Glomerular visceral epithelial cell (primary cell): ENCODE measurements around the gene ENTPD6.
"Not testable (repeated sequence)": the region's sequence is repeated elsewhere in the genome, so short reads cannot be mapped to it uniquely, and the experiment has no call there.

Experiments
- DNase-seq: peaks from one replicate; pipeline ENCODE4 v3.0.0-alpha.2; 2016; ENCODE audit errors: extremely low spot score

Gene ENTPD6

DNA sequence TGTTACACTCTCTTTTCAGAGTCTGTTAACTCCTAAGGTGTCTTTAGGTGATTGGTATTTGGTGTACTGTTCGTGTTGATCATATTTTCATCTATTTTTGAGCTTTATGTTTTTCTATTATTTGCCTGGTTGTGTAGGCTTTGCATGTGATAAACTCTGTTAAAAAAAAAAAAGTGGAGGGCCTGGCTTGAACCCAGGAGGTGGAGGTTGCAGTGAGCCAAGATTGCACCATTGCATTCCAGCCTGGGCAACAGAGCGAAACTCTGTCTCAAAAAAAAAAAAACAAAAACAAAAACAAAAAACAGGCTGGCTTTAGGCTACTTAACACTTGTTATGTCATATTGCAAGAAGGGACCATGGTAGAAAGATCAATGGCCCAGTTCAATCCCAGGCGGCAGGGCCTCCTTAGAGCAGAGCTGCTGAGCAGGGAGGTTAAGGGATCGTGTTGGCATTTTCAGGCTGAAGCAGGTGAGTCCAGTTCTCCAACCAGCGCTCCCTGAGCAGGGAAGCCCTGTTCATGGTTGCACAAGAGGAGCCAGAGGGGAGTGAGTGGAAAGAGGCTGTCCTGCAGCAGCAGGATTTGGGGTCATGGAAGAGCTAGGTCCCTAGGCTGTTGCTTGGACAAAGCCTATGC, 60.8 kb downstream of the ENTPD6 start:
- DNase-seq: no peak

DNA sequence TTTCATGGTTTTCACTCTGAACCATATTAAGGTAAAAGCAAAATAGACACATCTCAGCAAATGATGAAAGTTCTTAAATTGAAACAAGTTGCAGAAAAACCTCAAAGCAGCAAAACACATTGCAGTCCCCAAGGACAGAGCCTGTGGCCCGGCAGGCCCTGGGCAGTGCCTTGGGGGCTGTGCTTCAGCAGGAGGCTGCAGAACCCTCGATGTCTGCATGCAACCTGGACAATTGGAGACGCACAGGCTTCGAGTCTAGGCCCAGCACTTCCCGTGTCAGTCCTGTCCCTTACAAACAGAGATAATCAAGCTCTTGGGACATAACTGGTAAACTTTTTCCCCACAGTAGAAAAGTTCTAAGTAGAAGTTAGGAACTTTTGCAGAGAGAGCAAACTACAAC, 61.6 kb downstream of the ENTPD6 start:
- DNase-seq: no peak

DNA sequence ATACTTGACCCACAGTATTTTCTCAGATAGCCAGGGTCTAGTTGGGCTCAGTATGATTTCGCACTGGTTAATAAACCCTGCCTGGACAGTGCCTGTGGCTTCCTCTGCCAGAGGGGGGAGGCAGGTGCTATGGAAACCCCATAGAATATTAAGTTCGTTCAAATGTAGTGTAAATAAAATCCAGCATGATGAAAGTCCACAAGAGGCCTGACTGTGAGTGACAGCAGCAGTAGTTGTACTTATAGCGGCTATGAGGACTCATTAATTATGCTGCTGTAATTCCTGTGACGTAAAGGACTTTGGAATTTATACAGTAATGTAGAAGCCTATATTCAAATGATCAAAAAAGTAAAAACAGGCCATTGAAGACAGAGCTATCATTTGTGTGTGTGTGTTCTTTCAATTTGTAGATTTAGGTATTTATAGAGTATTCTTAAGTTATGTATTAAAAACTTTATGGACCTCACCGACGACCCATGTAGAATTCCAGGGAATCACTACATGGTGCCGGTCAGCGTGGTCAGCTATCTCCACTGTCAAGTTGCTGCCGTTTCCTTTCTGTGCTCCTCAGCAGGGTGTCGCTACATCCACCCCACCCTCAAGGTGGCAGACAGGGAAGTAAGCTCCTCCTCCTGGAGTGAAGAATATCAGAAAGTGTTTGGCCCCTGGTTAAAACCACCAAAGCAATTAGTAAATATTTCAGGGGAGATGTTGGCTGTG, 62.4 kb downstream of the ENTPD6 start:
- no peak for DNase-seq

DNA sequence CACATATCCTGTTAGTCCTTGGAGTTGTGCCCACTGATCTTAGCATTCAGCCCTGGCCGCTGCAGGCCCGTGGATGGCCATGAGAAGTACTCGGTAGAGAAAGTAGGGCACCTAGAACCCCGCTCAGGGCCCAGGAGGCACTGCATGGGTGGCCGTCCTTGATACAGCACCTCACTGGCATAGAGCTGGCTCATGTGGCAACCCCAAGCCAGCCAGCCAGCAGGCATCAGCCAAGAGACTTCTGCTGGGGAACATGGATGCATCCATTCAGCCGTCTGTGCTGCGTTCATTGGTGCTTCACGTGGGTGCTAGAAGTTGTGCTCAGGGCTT, 62.9 kb downstream of the ENTPD6 start:
- DNase-seq: no peak

DNA sequence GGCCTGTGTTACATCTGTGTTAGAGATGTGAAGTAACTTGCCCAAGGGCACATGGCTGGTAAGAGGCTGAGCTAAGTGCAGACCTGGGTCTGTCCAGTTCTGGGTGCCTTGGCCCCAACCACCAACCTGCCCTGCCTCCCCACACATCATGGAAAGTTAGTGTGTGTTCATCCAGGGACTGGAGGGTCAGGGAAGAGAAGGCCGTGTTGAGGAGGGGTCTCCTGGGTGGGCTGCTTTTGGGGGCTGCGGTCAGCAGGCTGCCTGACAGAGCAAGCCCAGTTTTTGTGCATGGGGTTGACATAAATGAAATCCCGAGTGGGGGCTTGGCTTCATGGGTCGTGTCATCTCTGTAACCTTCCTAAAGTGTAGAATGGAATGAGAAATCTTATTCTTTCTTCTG, 63.3 kb downstream of the ENTPD6 start:
- no peak for DNase-seq

DNA sequence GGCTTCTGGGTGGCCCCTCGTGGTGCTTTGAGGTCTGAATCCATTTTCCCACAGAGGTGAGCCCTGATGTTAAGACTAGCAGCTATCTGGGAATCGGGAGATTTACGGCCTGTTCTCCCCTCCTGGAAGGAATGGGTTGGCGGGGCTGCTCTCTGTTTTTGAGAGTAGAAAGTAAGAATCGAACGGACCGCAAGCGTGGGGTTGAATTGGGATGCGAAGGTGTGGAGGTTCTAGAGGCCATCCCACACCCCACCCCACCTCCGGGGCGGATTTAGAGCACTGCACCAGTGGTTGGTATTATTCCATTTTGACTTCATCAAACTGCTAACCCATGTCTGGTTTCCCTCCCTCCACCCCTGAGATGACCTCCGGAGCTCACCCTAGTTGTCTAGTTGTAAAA, 63.8 kb downstream of the ENTPD6 start:
- DNase-seq: no peak

DNA sequence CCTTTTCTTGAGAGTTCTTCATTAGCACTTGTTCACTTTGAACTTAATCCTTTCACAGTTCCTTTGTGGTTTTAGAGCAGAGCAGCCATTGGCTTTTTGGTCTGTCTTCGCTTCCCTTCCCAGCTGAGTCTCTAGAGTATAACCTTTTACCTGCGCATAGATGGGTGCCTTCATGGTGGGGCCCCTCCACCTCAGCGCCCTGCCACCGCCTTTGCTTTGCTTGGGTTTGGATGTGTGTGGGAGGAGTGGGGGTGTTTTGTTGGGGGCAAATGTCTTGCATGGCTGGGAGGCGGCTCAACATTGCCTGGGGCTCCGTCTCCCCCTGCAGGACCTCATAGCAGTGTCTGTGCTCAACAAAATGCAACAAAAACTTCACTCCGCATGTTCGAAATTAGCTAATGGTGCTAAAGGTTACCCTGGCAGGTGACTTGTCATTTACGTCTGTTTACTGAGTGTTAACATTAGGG, 64.3 kb downstream of the ENTPD6 start:
- DNase-seq: no peak

DNA sequence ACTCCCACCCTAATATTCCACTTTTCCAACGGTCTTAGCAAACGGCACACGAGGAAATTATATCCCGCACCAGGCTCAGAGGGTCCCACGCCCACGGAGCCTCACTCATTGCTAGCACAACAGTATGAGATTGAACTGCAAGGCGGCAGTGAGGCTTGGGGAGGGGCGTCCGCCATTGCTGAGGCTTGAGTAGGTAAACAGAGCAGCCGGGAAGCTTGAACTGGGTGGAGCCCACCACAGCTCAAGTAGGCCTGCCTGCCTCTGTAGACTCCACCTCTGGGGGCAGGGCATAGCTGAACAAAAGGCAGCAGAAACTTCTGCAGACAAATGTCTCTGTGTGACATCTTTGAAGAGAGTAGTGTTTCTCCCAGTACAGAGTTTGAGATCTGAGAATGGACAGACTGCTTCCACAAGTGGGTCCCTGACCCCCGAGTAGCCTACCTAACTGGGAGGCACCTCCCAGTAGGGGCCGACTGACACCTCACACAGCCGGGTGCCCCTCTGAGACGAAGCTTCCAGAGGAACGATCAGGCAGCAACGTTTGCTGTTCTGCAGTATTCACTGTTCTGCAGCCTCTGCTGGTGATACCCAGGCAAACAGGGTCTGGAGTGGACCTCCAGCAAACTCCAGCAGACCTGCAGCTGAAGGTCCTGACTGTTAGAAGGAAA, 65.4 kb downstream of the ENTPD6 start:
- not testable (repeated sequence) for DNase-seq

DNA sequence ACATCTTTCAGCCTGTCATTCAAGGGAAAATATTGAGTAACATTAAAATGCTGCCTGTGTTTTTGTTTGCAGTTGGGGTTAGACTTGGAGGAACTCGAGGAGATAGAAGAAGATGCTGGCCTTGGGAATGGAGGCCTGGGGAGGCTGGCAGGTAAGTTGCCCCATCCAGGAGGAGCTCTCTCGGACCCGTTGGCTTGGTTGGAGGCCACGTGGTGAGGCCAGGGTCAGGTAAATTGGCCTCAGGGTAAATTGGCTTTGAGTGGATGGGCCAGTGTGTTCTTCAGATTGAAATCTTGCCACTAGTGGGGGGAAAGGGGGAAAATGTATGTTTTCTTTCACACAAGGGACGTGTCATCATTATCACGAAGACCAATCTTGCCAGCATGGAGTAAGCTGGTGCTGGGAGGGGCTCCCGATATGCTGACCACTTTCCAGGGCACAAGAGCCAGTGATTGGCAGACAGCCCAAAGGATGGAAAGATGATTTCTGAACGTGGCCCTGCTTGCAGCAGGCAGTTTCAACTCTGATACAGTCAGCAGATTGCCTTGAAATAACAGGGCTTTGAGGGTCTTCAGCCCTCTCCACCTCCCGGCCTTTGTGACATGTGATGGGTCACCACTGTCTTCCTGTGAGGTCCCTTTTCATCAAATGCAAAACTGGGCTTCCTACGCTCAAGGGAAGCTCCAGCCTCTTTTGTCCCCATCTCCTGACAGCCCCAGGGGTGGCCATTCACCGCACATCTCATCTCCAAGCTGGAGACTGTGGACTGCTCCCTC, 73.7 kb downstream of the ENTPD6 start:
- no peak for DNase-seq

DNA sequence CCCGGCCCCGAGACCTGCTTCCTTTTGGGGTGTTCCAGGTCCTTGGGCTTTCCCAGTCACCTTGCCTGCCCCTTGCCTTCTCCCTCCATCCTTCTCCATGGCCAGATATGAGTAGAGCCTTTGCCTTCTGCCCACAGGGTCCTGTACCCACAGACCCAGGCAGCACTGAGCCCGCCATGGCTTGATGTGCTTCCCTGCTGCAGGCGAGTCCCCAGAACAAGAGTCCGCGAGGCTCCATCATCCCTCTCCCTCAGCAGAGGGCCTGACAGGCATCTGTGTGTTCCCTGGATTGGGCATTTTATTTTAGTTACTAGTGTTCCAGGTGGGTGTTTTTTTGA, 74.3 kb downstream of the ENTPD6 start:
- no peak for DNase-seq

DNA sequence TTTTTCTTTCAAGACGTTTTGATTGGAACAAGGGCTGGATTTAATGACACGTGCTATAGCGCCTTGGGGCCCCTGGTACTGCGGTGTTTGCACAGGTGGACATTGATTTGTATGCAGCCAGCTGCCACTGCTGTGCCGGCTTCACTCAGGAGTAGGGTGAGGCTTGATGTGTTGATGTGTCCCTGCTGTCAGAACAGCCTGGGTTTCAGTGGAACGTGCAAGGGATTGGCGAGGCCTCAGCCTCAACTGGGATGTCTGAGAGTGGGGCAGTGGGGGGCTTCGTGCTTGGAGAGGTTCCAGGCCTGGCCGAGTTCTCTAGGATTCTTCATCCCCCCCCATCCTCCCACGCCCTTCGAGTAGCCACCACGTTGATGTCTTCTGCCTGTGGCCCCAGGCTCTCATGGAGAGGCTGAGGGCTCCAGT, 75.3 kb downstream of the ENTPD6 start:
- no peak for DNase-seq

DNA sequence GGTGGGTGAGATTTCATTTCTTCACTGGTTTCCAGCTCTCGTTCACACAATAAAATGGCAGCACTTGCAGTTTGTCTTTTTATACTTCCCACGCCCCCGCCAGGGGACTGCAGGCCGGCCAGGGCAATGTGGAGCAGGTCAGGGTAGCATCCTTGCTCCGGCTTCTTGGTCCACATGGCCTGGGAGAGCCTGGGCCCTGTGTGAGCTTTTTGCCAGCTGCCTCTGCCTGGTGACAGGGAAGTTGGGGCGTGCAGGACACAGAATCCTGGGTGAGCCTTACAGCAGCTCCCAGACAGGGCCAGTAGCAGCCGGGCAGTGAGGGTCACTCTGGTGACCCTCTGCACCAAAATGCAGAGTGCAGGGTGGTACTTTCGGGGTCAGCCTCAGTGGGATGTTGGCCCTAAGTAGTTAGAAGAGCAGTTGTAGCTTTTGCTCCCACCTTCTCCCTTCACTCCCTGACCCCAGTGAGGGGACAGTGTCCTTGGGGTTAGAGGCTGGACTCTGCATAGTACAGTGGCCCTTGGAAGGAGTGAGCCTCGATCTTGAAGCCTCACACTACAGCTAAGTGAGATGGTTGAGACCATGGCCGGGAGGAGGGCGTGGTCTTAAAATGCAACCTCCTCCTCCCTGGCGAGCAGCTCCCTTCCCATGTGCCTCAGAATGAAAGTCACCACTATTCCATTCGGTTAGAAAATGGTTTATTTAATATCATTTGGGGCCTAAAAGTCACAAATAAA, 76.1 kb downstream of the ENTPD6 start:
- DNase-seq: no peak

DNA sequence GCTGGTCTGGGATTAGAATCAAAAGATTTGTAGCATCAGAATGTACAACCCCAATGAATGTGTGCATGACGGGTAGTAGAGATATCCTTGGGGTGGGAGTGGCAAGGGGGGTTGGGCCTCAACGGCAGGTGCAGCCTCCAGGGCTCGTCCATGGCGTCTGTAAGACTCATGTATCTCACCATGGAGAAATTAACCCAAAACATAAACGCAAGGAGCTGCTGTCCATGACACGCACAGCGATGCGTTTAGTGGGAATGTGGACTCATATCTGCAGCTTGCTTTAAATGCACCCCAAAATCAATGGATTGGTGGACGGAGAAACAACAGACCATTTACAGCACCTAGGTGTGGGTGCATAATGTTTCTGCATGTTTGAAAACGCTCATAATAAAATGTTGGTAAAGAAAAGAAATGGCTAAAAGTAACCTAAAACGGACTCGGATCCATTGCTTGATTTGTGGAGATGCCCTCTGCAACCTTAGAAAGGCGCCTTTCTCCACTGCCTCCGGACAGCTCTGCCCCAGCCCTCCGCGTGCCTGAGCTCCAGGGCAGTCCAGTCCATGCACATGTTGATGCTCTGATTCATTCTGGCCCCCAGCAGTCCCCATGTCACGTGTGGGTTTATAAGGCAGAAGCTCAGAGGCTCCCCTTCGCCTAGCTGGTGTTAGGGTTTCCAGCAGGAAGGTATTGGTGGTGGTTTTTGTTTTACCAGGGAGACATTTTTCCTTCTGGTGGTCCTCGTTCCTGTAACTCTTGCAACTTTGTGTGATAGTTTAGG, 76.9 kb downstream of the ENTPD6 start:
- no peak for DNase-seq

DNA sequence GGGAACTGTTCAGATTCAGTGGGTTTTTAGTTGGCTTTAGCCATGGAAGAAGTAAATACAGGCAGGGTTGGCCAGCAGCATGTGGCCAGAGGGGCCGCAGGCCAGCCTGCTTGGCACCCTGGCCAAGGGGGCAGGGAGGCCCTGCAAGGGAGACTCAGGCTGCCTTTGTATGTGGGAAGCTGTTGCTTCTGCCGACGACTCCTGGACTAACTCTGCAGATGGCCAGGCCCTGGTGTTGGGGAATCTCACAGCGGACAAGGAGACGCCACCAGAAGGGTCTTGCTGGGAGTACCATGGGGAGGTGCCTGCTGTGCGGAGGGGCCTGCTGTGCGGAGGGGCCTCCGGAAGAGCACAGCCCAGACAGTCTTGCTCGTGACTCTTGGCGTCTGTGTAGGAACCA, 77.5 kb downstream of the ENTPD6 start:
- DNase-seq: no peak

DNA sequence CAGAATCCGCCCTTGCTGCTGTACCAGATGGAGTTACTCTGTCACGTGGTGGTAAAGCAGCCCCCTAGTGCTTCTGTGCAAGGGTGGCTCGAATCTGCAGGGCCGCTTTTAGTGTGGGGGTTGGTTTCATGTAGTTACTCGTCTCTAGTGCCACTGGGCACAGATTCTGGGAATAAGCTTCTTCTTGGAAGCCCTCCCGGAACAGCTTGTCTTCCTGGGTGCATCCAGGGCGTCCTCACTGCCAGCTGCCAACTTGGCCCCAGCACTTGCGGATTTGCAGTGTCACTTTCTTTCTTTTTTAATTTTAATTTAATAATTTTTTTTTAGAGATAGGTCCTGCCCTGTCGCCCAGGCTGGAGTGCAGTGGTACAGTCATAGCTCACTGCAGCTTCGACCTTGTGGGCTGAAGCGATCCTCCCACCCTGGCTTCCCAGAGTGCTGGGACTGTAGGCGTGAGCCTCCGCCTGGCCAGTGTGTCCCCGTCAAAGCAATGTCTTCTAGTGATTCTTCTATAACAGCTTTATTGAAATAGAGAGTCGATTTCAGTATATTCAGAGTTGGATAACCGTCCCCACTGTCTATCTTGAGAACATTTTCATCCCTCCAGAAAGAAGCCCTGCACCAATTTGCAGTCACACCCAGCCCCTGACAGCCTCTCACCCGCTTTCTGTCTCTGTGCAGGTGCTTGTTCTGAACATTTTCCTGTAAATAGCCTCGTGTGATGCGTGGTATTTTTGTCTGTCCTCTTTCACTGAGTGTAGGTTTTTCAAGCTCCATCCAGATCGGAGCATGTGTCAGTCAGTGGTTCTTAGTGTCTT, 78.2 kb downstream of the ENTPD6 start:
- no peak for DNase-seq

DNA sequence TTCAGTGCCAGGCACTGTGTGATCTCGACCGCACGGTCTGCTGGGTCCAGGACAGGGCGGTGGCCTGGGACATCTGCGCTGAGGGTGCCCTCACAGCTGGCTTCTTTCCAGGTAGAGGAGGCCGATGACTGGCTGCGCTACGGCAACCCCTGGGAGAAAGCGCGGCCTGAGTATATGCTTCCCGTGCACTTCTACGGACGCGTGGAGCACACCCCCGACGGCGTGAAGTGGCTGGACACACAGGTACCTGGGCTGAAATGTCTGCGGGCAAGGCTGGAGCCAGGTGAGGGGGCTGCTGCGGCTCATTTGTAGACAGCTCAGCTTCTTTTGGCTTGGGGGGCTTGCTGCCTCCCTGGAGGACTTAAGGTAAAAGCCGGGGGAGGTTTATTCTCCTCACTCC, 79.0 kb downstream of the ENTPD6 start:
- no peak for DNase-seq

DNA sequence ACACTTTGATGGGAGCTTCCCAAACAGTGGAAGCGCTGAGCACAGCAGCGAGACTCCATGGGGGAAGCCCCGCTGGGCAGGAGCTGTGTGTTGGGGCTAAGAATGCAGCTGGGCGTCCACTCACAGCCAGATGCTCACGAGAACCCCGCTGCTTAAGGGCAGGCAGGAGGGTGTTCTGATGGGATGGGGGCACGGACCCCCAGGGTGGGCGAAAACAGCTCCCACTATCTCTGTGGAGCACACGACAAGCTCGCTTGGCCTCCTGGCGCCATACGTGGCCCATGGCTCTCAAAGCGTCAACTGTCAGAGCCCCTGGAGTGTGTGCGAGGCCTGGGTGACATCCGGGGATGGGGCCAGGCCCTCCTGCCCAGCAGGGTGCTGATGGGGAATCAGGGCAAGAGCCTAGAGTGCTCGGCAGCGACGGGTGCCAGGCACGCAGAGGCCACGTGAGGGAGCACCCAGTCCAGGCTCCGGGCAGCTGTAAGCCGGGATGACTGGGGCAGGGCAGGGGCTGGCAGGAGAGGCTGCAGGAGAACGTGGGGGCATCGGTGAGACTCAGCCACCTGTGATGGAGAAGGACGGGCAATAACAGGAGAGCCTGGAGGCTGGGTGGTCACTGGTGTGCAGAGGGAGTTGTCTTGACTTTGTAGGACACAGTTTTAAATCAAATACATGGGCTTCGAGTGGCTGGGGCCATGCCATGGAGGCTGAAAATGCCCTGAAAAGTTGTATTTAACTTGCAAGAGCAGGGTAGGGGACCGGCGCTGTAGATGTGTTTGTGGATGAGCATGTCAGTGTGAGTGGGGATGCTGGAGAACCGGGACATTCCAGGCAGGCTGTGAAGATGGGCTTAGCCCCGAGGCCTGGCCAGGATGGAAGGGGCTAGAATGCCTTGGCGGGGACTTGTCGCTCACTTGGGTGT, 79.6 kb downstream of the ENTPD6 start:
- no peak for DNase-seq

DNA sequence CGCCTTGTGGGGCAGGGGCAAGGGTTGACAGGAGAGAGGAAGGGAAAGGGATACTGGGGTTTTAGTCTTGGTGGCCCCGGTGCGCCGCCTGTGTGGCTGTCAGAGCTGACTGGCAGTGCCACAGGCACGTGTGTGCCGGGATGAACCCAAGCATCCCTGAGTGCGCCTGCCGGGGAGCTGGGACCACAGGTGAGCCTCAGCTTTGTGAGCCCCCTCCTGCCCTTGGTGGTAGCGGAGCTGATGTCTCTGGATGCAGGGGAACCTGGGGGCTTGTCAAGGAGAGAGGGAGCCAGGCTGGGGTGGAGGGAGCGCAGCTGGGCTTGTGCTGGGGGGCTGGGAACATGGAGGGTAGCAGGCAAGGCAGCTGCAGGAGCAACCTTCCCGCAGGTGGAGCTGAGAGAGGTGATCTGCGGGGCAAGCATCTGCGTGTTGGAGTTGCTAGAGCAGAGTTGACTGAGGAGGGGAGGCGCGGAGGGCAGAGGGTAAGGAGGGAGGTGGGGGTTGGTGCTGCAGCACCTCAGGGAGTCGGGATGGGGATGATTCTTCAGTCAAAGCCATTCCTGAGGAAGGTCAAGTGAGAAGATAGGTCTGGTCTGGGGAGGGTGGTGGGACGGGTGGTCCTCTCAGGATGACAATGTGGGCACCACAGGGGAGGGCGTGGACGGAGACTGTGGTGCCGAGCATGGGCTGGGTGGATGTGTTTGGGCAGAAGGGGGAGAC, 80.5 kb downstream of the ENTPD6 start:
- DNase-seq: no peak
